ENCODE measurements around the gene DRD1.

GRCh38 chr5:175478008-175478383 lies 34.0 kb upstream of the DRD1 start:
- TF ChIP-seq CTCF (conservative IDR thresholded peaks at IDR 0.05; ENCODE audit: low read depth, low read length): no peak
- no peak for TF ChIP-seq USF2 (IDR thresholded peaks at IDR 0.05; ENCODE audit: low read depth, low read length)
- TF ChIP-seq BHLHE40 (IDR thresholded peaks at IDR 0.05; ENCODE audit: low read depth, low read length): no peak
- no peak for TF ChIP-seq ELK1 (IDR thresholded peaks at IDR 0.05; ENCODE audit: borderline replicate concordance, low read depth, low read length)

Data from IMR-90 (cell line).